Stimulated activated naive CD4-positive, alpha-beta T cell treated with Interleukin-2 at 50 U/mL for 16 hours (primary cell): ENCODE data around the gene AFMID.
"Not testable (repeated sequence)": the region's sequence is repeated elsewhere in the genome, so short reads cannot be mapped to it uniquely, and the experiment has no call there.

Source experiments
- DNase-seq: peaks from one replicate; lab custom pipeline; 2025; lab: John Stamatoyannopoulos, UW

AFMID gene

DNA sequence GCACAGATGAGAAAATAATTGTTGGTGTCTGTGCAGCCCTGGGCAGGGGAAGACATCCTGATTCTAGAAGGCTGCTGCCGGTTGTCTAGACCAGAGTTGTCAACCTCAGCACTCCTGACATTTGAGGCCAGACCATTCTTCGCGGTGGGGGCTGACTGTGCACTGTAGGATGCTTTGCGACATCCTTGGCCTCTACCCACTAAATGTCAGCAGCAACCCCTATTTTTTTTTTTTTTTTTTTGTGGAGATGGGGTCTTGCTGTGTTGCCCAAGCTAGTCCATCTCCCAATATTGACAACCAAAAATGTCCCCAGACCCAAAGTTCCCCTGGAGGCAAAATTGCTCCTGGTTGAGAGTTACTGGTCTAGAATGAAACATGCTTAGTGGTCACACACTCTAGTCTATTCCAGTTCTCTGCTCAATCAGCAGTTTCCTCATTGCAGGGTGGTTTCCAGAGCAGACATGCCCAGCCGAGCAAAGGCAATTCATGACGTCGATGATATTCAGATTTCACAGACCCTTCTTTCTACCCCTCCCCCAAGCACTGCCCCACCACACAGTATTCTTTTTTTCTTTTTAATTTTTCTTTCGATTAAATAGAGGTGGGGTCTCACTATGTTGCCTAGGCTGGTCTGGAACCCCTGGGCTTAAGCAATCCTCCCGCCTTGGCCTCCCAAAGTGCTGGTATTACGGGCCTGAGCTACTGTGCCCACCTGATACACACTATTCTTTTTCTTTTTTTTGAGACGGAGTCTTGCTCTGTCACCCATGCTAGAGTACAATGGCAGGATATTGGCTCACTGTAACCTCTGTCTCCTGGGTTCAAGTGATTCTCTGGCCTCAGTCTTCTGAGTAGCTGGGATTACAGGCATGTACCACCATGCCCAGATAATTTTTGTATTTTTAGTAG, 32.0 kb upstream of the AFMID start:
- no peak for DNase-seq

DNA sequence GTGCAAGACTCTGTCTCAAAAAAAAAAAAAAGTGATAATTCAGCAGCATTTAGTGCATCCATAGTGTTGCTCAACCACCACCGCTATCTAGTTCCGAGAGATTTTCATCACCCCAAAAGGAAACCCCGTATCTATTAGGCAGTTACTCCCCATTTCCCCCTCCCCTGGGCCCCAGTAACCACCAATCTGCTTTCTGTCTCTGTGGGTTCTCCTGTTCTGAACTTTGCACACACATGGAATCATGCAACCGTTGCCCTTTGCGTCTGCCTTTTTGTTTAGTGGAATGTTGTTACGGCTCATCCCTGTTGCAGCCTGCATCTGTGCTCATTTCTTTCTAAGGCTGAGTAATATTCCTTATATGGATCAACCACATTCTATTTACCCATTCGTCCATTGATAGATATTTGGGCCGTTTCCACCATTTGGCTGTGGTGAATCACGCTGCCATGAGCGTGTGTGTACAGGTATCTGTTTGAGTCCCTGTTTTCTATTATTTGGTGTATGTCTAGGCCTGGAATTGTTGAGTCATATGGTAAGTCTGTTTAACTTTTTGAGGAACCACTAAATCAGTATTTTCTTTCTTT, 27.5 kb upstream of the AFMID start:
- peak; percentile 20 for DNase-seq

DNA sequence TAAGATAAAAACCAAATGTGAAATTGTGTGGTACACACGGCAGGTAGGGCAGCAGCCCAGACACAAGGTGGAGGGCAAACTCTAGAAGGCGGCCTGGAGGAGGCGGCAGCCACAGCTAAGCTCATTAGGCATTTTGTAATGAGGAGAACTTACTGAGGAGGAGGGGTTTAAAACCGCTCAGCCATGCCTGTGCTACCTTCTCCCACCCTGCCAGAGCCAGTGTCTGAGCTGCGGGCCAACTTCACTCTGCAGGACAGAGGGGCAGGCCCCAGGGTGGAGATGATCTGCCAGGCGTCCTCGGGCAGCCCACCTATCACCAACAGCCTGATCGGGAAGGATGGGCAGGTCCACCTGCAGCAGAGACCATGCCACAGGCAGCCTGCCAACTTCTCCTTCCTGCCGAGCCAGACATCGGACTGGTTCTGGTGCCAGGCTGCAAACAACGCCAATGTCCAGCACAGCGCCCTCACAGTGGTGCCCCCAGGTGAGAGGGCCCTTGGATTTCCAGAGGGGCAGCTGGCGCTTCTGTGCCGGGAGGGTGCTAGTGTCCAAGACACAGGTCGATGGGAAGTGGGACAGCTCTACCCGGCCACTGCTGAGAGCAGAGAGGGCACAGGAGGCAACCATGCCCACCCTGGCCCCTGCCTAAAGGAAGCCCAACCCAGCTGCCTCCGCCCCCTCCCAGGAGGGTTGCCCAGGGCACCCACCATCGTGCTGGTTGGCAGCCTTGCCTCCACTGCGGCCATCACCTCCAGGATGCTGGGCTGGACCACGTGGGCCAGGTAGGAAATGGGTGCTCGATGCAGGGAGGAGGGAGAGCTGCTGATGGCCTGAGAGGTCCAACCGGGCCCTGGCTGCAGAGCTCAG, 23.0 kb upstream of the AFMID start:
- DNase-seq: no peak

DNA sequence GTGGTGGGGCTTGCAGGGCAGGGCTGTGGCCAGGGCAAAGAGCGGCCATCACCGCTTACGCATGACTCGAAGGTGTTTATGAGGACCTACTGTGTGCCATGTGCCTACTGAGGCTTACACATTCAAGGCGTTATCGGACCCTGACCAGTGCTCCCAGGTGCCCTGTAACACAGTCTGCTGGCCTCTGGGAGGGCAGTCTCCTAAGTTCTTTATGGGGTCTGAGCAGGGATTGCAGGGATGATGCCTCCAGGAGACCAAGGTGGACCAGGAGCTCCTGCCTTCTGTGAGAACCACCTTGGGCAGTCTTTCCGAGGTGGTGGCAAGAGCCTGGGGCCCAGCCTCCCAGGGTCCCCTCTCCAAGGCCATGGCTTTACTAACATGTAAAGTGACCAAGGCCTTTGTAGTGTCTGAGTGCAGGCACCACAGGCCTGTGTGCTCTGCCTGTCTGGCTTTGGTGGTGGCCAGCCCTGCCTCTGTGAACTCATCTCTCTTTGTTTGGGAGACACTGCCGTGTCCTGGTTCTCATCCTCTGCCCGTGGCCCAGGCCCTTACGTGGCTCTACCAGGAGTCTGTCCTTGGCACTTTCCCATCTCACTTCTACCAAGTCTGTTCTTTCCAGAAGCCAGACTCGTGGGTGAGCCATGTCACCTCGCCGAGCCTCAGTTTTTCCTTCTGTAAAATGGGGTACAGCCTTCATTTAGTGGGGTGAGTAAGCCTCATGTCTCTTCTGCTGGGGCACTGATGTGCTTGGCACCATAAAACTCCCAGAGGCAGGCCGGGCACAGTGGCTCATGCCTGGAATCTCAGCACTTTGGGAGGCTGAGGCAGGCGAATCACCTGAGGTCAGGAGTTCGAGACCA, 22.2 kb upstream of the AFMID start:
- no peak for DNase-seq

DNA sequence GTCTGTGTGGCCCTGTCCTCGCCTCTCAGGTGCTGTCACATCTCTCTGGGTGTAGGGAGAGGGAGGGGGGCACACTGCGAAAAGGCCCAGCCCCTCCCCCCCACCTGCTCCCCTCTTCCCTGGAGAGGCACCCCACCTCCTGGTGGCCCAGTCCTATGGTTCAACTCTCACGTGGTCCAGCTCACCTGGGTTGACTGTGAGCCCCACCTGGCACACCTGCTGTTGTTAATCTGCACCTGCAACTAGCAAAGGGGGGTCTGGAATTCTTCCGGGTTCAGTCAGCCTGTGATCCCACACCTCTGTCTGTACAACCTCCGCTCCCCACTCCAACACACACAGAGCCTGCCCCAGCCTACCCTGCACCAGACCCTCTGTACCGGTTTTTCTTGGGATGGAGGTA, 20.7 kb upstream of the AFMID start:
- no peak for DNase-seq

DNA sequence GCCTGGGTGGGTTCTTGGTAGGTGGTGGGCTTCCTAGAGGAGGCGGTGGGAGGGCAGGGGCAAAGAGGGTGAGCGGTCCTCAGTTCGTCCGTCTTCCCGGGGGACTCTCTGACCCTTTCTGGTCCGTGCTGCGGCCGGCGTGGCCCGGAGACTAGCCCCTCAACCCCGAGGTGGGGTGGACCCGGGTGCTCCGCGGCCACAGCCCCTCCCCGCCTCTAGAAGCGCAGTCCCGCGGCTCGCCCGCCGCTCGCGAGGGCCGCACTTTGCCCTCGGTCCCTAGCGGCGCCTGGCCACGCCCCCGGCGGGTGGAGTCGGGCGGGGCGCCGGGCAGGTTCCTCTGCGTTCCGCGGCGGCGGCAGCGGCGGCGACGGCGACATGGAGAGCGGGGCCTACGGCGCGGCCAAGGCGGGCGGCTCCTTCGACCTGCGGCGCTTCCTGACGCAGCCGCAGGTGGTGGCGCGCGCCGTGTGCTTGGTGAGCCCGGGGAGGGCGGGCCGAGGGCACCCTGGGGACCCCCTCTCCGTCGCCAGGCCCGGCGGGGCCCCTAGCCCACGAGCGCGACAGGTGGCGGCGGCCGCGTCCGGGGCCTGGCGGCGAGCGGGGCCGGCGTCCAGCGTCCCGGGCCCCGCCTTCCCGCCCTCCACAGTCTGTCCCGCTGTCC, 18.8 kb upstream of the AFMID start, which contains the start of gene SYNGR2:
TSS of gene SYNGR2 (plus strand) at position 340 of the 661 bp plus-strand sequence. CDS start at position 376, 36 bp downstream.
- peak; percentile 80 for DNase-seq

DNA sequence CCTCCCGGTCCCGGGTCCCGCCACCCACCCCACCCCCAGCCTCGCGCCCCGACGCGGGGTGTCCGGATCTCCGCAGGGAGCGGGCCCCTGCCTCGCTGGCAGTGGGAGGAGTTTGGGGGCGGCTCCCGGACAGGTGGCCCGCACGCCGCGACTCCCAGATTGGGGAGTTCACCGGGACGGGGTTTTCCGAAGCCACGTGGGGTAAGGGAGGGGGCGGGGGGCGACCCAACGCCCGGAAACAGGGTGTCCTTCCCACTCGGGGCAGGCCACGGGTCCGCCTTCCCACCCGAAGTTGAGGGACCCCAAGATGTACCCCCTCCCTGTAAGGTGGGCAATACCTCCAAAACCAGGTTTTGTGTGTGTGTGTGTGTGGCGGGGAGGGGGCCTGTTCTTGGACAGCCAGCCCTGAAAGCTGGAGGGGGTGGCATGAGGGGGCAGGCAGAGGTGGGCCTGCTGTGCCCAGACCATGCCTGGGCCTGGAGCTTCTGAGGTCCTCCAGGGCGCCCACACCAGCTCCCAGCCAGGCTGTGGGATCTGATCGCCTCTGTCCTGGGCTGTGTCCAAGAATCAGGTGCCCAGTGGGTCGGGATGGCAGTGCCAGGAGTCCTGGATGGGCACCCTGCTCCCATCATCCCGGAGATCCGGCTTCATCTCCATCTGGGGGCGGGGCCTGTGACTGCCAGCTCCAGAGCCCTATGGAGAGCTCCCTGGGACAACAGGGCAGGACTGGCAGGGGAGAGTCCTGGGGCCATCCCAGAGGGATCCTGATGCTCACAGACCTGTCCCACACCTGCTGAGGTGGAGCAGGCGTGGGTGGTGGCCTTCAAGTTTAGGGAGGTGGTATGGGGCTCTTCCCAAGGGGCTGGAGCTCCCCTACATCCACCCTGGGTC, 18.0 kb upstream of the AFMID start:
- DNase-seq: peak; percentile 57

DNA sequence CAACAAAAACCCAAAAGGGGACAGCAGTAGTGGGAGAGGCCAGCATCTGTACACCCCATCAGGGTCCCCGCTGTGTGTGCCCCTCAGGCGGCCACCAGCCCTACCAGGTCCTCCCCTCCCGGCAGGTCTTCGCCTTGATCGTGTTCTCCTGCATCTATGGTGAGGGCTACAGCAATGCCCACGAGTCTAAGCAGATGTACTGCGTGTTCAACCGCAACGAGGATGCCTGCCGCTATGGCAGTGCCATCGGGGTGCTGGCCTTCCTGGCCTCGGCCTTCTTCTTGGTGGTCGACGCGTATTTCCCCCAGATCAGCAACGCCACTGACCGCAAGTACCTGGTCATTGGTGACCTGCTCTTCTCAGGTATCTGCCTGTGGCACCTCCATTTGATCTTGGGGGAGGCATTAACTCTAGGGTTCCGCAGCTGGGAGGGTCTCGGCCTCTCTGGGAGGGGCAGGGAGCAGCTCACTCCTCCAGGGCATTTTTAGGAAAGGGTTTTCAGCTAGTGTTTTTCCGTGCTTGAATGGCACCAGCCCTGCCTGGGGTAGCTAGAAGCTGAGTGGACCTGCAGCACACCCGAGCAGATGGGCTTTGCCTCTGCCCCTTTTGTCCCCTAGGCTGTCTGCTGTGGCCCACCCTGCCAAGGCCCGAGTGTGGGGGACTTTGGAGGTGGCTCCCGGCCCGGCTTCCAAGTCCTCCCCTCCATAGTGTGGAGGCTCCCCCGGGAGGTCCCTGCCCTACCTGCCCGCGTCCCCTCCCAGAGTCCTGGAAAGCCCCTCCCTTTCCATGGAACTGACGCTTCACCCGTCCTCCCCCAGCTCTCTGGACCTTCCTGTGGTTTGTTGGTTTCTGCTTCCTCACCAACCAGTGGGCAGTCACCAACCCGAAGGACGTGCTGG, 16.2 kb upstream of the AFMID start:
- DNase-seq: no peak

DNA sequence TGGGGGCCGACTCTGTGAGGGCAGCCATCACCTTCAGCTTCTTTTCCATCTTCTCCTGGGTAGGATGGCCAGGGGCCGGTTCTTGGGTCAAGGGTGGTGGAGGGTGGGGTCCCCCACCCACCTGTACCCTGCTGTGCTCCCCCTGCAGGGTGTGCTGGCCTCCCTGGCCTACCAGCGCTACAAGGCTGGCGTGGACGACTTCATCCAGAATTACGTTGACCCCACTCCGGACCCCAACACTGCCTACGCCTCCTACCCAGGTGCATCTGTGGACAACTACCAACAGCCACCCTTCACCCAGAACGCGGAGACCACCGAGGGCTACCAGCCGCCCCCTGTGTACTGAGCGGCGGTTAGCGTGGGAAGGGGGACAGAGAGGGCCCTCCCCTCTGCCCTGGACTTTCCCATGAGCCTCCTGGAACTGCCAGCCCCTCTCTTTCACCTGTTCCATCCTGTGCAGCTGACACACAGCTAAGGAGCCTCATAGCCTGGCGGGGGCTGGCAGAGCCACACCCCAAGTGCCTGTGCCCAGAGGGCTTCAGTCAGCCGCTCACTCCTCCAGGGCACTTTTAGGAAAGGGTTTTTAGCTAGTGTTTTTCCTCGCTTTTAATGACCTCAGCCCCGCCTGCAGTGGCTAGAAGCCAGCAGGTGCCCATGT, 15.4 kb upstream of the AFMID start:
- not testable (repeated sequence) for DNase-seq

DNA sequence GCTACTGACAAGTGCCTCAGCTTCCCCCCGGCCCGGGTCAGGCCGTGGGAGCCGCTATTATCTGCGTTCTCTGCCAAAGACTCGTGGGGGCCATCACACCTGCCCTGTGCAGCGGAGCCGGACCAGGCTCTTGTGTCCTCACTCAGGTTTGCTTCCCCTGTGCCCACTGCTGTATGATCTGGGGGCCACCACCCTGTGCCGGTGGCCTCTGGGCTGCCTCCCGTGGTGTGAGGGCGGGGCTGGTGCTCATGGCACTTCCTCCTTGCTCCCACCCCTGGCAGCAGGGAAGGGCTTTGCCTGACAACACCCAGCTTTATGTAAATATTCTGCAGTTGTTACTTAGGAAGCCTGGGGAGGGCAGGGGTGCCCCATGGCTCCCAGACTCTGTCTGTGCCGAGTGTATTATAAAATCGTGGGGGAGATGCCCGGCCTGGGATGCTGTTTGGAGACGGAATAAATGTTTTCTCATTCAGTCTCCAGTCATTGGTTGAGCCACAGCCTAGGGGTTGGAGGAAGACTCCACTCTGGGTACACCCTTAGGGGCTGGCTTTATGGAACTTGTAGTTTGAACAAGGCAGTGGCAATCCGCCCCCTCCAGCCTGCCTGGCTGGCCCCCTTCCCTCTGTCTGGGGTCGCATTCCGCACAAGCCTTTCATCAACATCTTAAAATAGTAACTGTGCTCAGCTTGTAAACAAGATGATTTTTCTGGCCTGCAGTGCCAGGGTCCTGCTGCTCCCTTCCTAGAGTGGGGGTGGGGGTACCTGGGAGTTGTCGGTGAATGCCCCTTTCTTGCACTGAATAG, 14.7 kb upstream of the AFMID start:
- DNase-seq: no peak

DNA sequence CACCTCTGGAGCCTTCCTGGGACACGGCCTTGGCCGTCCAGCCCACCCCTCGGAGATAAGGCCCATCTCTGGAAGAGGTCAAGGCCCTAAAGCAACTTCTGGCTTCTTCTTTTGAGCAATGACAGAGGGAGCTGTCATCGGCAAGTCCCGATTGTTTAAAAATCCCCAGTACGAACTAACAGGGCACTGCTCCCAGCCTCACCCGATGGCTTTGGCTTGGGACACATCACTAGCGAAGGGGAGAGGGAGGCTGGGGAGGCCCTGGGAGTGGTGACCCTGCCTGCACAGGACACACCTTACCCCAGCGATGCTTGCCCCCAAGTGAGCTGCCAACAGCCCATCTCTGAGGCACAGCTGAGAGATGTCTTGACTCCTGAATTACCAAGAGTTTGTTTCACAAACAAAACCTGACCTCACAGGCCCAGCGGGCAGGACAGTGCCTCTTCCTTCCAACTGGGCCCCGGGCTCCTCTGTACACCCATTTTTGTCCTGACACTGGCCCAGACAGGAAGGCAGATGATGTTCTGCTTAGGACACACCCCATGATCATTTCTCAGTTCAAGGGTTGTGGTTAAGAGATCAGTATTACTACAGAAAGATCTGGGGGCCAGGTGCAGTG, 14.0 kb upstream of the AFMID start:
- no peak for DNase-seq

DNA sequence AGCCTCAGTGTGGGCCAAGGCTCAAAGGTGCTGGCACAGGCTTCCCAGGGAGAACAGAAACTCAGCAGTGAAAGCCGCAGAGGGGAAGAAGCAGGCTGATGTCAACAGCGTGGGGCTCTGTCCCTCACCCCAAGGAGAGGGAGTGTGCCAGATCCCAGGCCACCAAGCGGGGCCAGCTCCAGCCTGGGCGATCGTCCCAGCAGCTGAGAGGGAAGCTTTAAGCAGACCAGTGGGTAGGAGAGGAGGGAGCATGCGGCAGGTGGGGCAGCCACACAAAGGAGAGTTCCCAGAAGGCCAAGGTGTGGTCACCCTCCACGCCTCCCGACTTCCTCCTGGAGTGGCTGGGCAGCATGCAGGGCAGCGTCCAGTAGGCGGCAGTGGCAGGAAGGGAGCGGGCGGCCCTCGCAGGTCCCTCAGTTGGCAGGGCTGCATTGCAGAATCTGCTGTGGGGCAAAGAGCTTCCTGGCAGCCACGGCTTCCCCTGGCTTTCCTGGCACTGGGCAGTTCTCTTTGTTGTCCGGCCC, 12.8 kb upstream of the AFMID start:
- no peak for DNase-seq

DNA sequence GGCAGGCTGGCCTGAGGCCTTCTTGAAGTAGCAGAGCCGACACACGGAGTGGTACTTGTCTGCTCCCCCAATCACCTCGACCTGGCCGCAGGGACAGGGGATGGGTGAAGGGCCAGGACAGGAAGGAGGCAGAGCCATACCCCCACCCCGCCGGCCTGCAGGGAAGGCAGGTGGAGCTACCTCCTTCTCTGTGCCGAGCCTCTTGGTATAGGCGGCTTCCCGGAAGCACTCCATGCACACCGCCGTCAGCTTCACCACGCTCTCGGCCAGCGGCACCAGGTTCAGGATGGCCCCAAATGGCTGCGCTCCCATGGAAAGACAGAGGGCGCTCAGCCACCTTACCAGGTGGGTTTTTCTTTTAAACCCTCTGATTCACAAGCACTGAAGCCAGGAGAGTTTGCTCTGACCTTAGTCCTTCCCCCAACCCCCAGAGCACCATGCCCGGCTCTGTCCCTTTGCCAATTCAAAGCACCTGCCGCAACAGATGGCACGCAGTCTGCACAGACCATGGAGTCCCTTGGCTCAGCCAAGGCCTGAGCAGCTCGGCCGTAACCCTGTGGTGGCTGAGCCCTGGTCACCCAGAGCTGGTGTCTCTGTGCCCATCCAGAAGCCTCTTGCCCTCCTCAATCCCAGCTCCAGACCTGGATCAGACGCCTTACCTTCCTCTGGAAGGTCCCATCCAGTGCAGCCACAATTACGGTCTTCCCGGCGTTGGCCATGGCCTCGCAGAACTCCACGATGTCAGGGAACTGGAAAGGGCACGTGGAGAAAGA, 12.1 kb upstream of the AFMID start:
- DNase-seq: no peak

DNA sequence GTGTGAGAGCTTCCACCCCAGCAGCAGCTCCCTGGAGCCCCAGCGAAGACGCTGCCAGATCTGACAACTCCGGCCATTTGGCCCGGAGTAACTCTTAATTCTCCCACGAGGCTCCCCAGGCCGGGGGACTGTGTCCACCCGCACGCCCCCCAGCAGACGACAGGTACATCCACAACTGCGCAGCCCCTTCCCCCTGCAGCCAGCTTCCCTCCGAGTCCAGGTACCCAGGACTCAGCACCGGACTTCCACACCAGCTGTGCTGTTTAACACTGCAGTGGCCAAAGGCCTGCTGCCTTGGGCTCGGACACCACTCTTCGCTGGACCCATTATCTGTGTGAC, 11.6 kb upstream of the AFMID start:
- DNase-seq: no peak

DNA sequence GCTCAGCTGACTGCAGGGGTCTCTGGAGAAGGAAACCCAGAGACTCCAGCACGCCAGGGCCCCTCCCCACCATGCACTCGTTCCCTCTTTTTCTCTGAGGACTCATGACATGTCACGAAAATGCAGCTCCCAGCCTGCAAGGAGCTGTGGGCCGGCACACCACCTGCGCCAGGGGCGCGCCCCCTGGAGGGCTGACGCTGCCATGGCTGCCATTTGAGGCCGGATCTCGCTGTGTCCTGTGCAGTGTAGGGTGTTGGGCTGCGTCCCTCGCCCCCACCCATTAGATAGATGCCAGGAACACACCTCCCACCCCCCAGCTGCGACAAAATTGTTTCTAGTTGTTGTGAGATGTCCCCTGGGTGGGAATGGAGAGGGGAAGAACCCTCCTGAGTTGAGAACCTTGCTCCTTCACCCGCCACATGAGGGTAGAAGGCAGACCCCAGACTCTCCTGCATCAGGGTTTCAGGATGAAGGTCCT, 10.6 kb upstream of the AFMID start:
- DNase-seq: peak; percentile 57

DNA sequence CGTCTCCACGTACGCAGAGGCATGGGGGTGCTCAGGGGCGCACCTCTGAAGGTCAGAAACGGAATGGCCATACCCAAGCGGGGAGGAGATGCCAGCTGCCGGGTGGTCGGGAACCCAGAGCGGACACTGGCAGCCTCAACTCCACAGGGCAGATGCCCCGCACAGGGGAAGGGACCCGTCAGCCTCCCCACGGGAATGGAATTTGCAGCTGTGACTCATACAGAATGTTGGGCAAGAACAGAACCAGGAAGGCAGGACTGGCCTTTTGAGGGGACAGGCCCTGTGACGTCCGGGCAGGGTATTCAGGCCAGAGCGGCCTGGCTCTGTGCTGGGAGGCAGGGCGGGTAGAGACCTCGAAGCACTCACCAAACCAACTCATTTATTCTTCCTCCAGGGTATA, 7.8 kb upstream of the AFMID start:
- no peak for DNase-seq
